Neural crest cell (in vitro differentiated cells): Measurements from ENCODE around the gene ULK2. TPM values are rescaled to one million over a fixed set of nuclear protein-coding genes. Genes with fewer than 3 reads are reported as not detected.

Source experiments
- DNase-seq: peaks from one replicate; pipeline ENCODE4 v3.0.0; 2021; ENCODE audit warnings: low read depth, mixed read lengths, low spot score
- H3K27ac Mint-ChIP-seq: one replicate; pipeline ENCODE4 v1.8.0; 2021; ENCODE audit warnings: mild to moderate bottlenecking, mixed read lengths; ENCODE audit not compliant: unreplicated experiment
- H3K27me3 Mint-ChIP-seq: 2 replicates; pipeline ENCODE4 v1.8.0; 2021; ENCODE audit warnings: low read depth, mild to moderate bottlenecking, mixed read lengths
- H3K36me3 Mint-ChIP-seq: 2 replicates; pipeline ENCODE4 v1.8.0; 2021; ENCODE audit warnings: low read depth, mild to moderate bottlenecking, mixed read lengths
- H3K4me1 Mint-ChIP-seq: 2 replicates; pipeline ENCODE4 v1.8.0; 2021; ENCODE audit warnings: mixed read lengths
- H3K4me3 Mint-ChIP-seq: one replicate; pipeline ENCODE4 v1.8.0; 2021; ENCODE audit warnings: mild to moderate bottlenecking, mixed read lengths
- H3K9me3 Mint-ChIP-seq: 2 replicates; pipeline ENCODE4 v1.8.0; 2021; ENCODE audit warnings: mixed read lengths
- total RNA-seq: library from RNA; stranded (reverse); gene quantifications from 2 replicates; pipeline ENCODE4 v1.2.1, GENCODE V29; 2021
- TF ChIP-seq, protein P1 (sequence below): fragments of 200-600 bp; sonication (generic); conservative IDR thresholded peaks from 2 replicates; pipeline ENCODE4 v1.5.0; 2021; ENCODE audit warnings: antibody characterized with exemption, mild to moderate bottlenecking

The ULK2 gene
- total RNA-seq, 1 donor from 2014 or later, result 30.7 TPM

DNA sequence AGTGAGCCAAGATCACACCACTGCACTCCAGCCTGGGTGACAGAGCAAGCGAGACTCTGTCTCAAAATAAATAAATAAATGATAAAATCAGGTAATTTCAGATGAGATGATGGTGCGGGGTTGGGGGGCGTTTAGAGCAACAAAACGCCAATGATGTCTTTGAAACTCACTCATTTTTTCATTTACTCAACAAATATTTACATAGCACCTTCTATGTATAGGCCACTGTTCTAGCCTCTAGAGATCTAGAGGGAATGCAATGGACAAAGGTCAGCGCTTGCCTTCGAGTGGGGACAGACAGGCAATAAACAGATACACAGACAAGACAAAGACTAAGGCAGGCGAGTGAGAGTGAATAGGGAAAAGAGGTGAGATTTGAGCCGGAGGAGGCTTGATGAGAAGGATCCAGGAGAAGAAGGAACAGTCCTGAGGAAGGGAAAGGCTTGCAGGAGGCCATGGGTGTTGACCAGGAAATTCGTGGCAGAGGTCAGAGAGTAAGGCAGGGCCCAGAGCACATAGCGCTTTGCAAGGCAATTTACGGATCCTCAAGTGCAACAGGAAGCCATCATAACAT is 133.7 kb downstream of the ULK2 start:
- TF ChIP-seq, protein P1, sequence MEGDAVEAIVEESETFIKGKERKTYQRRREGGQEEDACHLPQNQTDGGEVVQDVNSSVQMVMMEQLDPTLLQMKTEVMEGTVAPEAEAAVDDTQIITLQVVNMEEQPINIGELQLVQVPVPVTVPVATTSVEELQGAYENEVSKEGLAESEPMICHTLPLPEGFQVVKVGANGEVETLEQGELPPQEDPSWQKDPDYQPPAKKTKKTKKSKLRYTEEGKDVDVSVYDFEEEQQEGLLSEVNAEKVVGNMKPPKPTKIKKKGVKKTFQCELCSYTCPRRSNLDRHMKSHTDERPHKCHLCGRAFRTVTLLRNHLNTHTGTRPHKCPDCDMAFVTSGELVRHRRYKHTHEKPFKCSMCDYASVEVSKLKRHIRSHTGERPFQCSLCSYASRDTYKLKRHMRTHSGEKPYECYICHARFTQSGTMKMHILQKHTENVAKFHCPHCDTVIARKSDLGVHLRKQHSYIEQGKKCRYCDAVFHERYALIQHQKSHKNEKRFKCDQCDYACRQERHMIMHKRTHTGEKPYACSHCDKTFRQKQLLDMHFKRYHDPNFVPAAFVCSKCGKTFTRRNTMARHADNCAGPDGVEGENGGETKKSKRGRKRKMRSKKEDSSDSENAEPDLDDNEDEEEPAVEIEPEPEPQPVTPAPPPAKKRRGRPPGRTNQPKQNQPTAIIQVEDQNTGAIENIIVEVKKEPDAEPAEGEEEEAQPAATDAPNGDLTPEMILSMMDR, result no peak
- no peak for DNase-seq
- no peaks in the 10 kb centered on the region for H3K27me3 Mint-ChIP-seq
- no peak overlapping the region for H3K27ac Mint-ChIP-seq
- H3K4me1 Mint-ChIP-seq, result no peaks in the 10 kb centered on the region
- H3K4me3 Mint-ChIP-seq, result no peak overlapping the region
- H3K36me3 Mint-ChIP-seq, result no peaks in the 10 kb centered on the region
- H3K9me3 Mint-ChIP-seq, result no peaks in the 10 kb centered on the region

DNA sequence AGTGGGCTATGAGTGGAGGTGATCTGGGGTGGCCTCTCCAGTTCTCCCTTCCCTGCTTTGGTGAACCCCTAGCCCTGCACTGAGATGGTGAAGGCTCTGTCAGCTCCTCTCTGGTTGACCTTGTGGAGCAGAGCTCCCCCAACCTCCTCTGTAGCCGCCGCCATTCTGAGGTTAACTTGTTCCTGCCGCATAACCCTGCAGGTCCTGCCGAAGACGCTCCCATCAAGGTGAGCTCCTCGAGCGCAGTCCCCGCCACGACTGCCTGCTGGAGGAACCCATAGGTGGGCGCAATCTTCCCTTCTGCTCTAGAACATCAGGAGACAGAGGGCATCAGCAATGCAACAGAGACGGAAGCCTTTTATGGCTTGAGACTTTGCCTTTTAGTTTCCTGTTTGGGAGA is 136.1 kb downstream of the ULK2 start:
- Mint-ChIP-seq H3K36me3 (no peaks in the 10 kb centered on the region), H3K4me1 (no peaks in the 10 kb centered on the region), H3K4me3 (no peak overlapping the region), H3K27me3 (no peaks in the 10 kb centered on the region), H3K27ac (no peak overlapping the region), H3K9me3 (no peaks in the 10 kb centered on the region)
- TF ChIP-seq, protein P1, result no peak
- no peak for DNase-seq

DNA sequence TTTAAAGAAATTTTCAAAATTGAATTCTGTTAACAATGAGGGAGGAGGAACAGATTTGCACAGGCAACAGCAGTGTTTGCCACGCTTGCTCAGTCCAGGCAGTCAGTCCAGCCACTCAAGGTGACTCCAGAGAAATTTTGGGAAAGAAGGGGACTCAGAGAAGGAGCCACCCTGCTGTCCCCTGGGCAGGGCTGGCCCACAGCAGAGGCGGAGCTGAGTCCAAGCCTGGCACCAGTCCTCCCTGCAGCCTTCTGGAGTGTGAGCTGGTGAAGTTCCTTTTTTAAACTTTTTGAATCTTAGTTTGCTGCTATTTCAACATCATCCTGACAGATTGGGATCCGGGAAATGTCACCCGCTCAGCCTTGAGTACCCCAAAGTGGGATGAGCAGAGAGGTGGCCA is 136.9 kb downstream of the ULK2 start:
- Mint-ChIP-seq H3K9me3 (no peaks in the 10 kb centered on the region), H3K27me3 (no peaks in the 10 kb centered on the region), H3K36me3 (no peaks in the 10 kb centered on the region), H3K4me3 (no peak overlapping the region), H3K4me1 (no peaks in the 10 kb centered on the region), H3K27ac (no peak overlapping the region)
- TF ChIP-seq, protein P1, result no peak
- no peak for DNase-seq

DNA sequence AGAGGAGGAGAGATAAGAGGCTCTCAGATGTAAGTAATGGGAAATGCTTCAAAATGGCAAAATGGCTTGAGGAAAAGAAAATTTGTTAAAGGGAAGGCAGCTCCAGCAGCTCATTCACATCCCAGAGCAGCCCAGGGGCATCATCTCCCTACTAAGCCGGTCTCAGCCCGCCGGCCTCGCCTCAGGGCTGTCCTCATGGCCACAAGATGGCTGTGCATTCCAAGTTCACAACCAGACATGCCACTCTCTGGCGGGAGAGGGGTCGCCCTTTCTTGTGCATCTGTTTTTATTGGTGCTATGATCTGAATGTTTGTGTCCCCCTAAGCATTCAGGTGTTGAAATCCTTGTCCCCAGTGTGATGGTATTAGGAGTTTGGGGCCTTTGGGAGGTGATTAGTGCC is 137.8 kb downstream of the ULK2 start:
- Mint-ChIP-seq H3K27me3 (no peaks in the 10 kb centered on the region), H3K4me1 (no peaks in the 10 kb centered on the region), H3K36me3 (no peaks in the 10 kb centered on the region), H3K27ac (no peak overlapping the region), H3K4me3 (no peak overlapping the region), H3K9me3 (no peaks in the 10 kb centered on the region)
- DNase-seq, result no peak
- TF ChIP-seq, protein P1, result no peak

DNA sequence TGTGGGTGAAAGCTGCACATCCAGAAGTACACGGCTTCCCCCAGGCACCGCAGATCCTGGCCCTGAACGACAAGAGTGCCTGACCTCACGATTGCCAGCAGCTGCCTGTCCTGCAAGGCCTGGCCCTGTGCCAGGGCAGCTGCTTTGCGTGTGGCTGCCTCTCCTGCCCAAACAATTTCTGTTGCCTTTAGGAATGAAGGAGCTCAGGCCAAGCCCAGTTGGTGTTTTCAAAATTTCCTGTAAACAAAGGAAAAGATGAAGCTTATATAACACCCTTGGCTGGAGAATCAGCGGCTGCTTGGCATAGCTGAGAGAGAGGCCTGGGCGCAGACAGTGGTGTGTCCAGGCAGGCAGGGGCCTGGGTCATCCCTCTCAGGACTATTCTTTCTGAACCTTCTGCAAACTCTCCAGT is 139.6 kb downstream of the ULK2 start:
- no peaks in the 10 kb centered on the region for H3K36me3 Mint-ChIP-seq
- H3K4me3 Mint-ChIP-seq, result no peak overlapping the region
- no peaks in the 10 kb centered on the region for H3K9me3 Mint-ChIP-seq
- TF ChIP-seq, protein P1, result no peak
- no peaks in the 10 kb centered on the region for H3K4me1 Mint-ChIP-seq
- DNase-seq, result no peak
- no peaks in the 10 kb centered on the region for H3K27me3 Mint-ChIP-seq
- H3K27ac Mint-ChIP-seq, result no peak overlapping the region
